ENCODE results near the gene BEST1.
"Not testable (repeated sequence)": the region's sequence is repeated elsewhere in the genome, so short reads cannot be mapped to it uniquely, and the experiment has no call there.

BEST1 gene

GRCh38 chr11:61980783-61981541 is 30.8 kb downstream of the BEST1 start:
- no peak for DNase-seq

- DNase-seq: no peak
Observed at GRCh38 chr11:61983419-61983818, 33.3 kb downstream of the BEST1 start.

GRCh38 chr11:61985869-61986268 is 35.7 kb downstream of the BEST1 start:
- no peak for DNase-seq

GRCh38 chr11:61994981-61995380 is 44.8 kb downstream of the BEST1 start:
- no peak for DNase-seq

GRCh38 chr11:61996933-61997332 is 46.8 kb downstream of the BEST1 start:
- no peak for DNase-seq

GRCh38 chr11:61999141-61999975 is 49.2 kb downstream of the BEST1 start:
- DNase-seq: peak; percentile 9

GRCh38 chr11:62000539-62001446 is 50.6 kb downstream of the BEST1 start:
- DNase-seq: no peak

GRCh38 chr11:62001450-62002191 is 51.5 kb downstream of the BEST1 start:
- DNase-seq: no peak

GRCh38 chr11:62002283-62002682 is 52.1 kb downstream of the BEST1 start:
- not testable (repeated sequence) for DNase-seq

GRCh38 chr11:62004473-62004872 is 54.3 kb downstream of the BEST1 start:
- DNase-seq: no peak

- no peak for DNase-seq
Observed at GRCh38 chr11:62008193-62008592, 58.0 kb downstream of the BEST1 start.

- DNase-seq: no peak
Observed at GRCh38 chr11:62010935-62011528, 60.9 kb downstream of the BEST1 start.

GRCh38 chr11:62011881-62012280 is 61.7 kb downstream of the BEST1 start:
- DNase-seq: no peak

- no peak for DNase-seq
Observed at GRCh38 chr11:62012451-62012831, 62.3 kb downstream of the BEST1 start.

- no peak for DNase-seq
Observed at GRCh38 chr11:62012832-62013461, 62.8 kb downstream of the BEST1 start.
